ENCODE data around the gene PYGB.

PYGB gene

GRCh38 chr20:25296094-25297093 is 48.5 kb downstream of the PYGB start:
- ATAC-seq: peak; percentile 6; the same call in 1 of the 3 replicates

GRCh38 chr20:25297141-25297905 is 49.4 kb downstream of the PYGB start:
- TF ChIP-seq RARB (CRISPR knock-in tag; IDR thresholded peaks at IDR 0.05) (no peak), TCF4 (CRISPR knock-in tag; IDR thresholded peaks at IDR 0.05; ENCODE audit: borderline replicate concordance) (no peak), CSRNP3 (CRISPR knock-in tag; IDR thresholded peaks at IDR 0.05) (no peak), PATZ1 (CRISPR knock-in tag; IDR thresholded peaks at IDR 0.05; ENCODE audit: borderline replicate concordance) (no peak), ZNF8 (CRISPR knock-in tag; IDR thresholded peaks at IDR 0.05) (no peak), ZFP3 (CRISPR knock-in tag; IDR thresholded peaks at IDR 0.05) (no peak), ARNTL (CRISPR knock-in tag; IDR thresholded peaks at IDR 0.05; ENCODE audit: borderline replicate concordance, low read depth) (no peak), SNAI2 (CRISPR knock-in tag; IDR thresholded peaks at IDR 0.05) (no peak), OSR1 (CRISPR knock-in tag; IDR thresholded peaks at IDR 0.05) (no peak), ZNF565 (CRISPR knock-in tag; conservative IDR thresholded peaks at IDR 0.05; ENCODE audit: low read depth) (no peak), TSHZ2 (CRISPR knock-in tag; IDR thresholded peaks at IDR 0.05) (no peak), ZFP30 (CRISPR knock-in tag; IDR thresholded peaks at IDR 0.05) (no peak), TOX (CRISPR knock-in tag; IDR thresholded peaks at IDR 0.05; ENCODE audit: borderline replicate concordance) (no peak), ZC3H10 (CRISPR knock-in tag; IDR thresholded peaks at IDR 0.05) (no peak), ZNF70 (CRISPR knock-in tag; IDR thresholded peaks at IDR 0.05) (no peak), PPARA (CRISPR knock-in tag; IDR thresholded peaks at IDR 0.05; ENCODE audit: borderline replicate concordance) (no peak), POU6F1 (CRISPR knock-in tag; IDR thresholded peaks at IDR 0.05; ENCODE audit: borderline replicate concordance, low read depth) (no peak), ESRRG (CRISPR knock-in tag; IDR thresholded peaks at IDR 0.05) (no peak)
- no peak for ATAC-seq

More at GRCh38 chr20:25296094-25297093, 48.5 kb downstream of the PYGB start:
- TF ChIP-seq TOX (CRISPR knock-in tag; IDR thresholded peaks at IDR 0.05; ENCODE audit: borderline replicate concordance) (no peak), SNAI2 (CRISPR knock-in tag; IDR thresholded peaks at IDR 0.05) (no peak), ESRRG (CRISPR knock-in tag; IDR thresholded peaks at IDR 0.05) (no peak), ZC3H10 (CRISPR knock-in tag; IDR thresholded peaks at IDR 0.05) (no peak), CSRNP3 (CRISPR knock-in tag; IDR thresholded peaks at IDR 0.05) (no peak), CREB5 (CRISPR knock-in tag; IDR thresholded peaks at IDR 0.05; ENCODE audit: low read depth) (no peak), BACH2 (CRISPR knock-in tag; IDR thresholded peaks at IDR 0.05; ENCODE audit: borderline replicate concordance) (no peak)
